GM23338 (cell line): ENCODE measurements around the gene SLC52A3. TPM values are rescaled to one million over a fixed set of nuclear protein-coding genes. Genes with fewer than 3 reads are reported as not detected.
"Not testable (repeated sequence)": the region's sequence is repeated elsewhere in the genome, so short reads cannot be mapped to it uniquely, and the experiment has no call there.

ENCODE experiments used
- ATAC-seq: fragments of 200-7000 bp; cut with Tn5 transposase; 3 replicates; pipeline ENCODE4 v1.9.1; 2020
- DNase-seq: peaks from one replicate; pipeline ENCODE4 v3.0.0-alpha.2; 2015; ENCODE audit warnings: low spot score
- H2AFZ ChIP-seq: fragments of 200-600 bp; sonication (generic); 2 replicates; pipeline ENCODE4 v1.8.0; 2016; ENCODE audit warnings: antibody characterized with exemption, mild to moderate bottlenecking, moderate library complexity
- H3F3A ChIP-seq: fragments of 200-600 bp; sonication (generic); replicated peaks from 2 replicates; pipeline ENCODE4 v1.8.0; 2017; ENCODE audit warnings: antibody characterized with exemption, mixed run types, low read depth
- H3K27ac ChIP-seq: fragments of 200-600 bp; sonication (generic); 2 replicates; pipeline ENCODE4 v1.6.1; 2016; ENCODE audit warnings: low read depth
- H3K27me3 ChIP-seq: fragments of 200-600 bp; sonication (generic); 2 replicates; pipeline ENCODE4 v1.8.0; 2016; ENCODE audit warnings: mild to moderate bottlenecking, mixed run types, moderate library complexity; ENCODE audit not compliant: insufficient read depth
- H3K36me3 ChIP-seq: fragments of 200-600 bp; sonication (generic); 2 replicates; pipeline ENCODE4 v1.8.0; 2016; ENCODE audit warnings: mild to moderate bottlenecking; ENCODE audit not compliant: insufficient read depth
- H3K4me1 ChIP-seq: fragments of 200-600 bp; sonication (generic); 2 replicates; pipeline ENCODE4 v1.8.0; 2016; ENCODE audit warnings: mild to moderate bottlenecking, moderate library complexity; ENCODE audit not compliant: insufficient read depth
- H3K4me2 ChIP-seq: fragments of 200-600 bp; sonication (generic); 2 replicates; pipeline ENCODE4 v1.7.1; 2017; ENCODE audit warnings: mixed run types
- H3K4me3 ChIP-seq: fragments of 200-600 bp; sonication (generic); 2 replicates; pipeline ENCODE4 v1.6.1; 2016; ENCODE audit warnings: mixed run types
- H3K79me2 ChIP-seq: fragments of 200-600 bp; sonication (generic); replicated peaks from 2 replicates; pipeline ENCODE4 v1.8.0; 2017; ENCODE audit warnings: mild to moderate bottlenecking; ENCODE audit not compliant: insufficient read depth
- H3K9me2 ChIP-seq: fragments of 200-600 bp; sonication (generic); 2 replicates; pipeline ENCODE4 v1.8.0; 2017; ENCODE audit not compliant: insufficient read depth
- H4K20me1 ChIP-seq: fragments of 200-600 bp; sonication (generic); replicated peaks from 2 replicates; pipeline ENCODE4 v1.8.0; 2017; ENCODE audit warnings: mild to moderate bottlenecking; ENCODE audit not compliant: insufficient read depth
- H3K27ac Mint-ChIP-seq: 2 replicates; pipeline ENCODE4 v1.8.0; 2020; ENCODE audit warnings: inconsistent platforms, mild to moderate bottlenecking, moderate library complexity, mixed read lengths
- H3K27me3 Mint-ChIP-seq: 3 replicates; pipeline ENCODE4 v1.8.0; 2022; ENCODE audit warnings: low read depth, mild to moderate bottlenecking, moderate library complexity, mixed read lengths, inconsistent platforms; ENCODE audit not compliant: insufficient read depth, poor library complexity
- H3K36me3 Mint-ChIP-seq: 3 replicates; pipeline ENCODE4 v1.8.0; 2021; ENCODE audit warnings: low read depth, mild to moderate bottlenecking, inconsistent platforms, moderate library complexity, mixed read lengths
- H3K4me1 Mint-ChIP-seq: 3 replicates; pipeline ENCODE4 v1.8.0; 2020; ENCODE audit warnings: mild to moderate bottlenecking, inconsistent platforms, mixed read lengths
- H3K4me3 Mint-ChIP-seq: 3 replicates; pipeline ENCODE4 v1.8.0; 2021; ENCODE audit warnings: moderate library complexity, mild to moderate bottlenecking, inconsistent platforms, mixed read lengths
- H3K9me3 Mint-ChIP-seq: 3 replicates; pipeline ENCODE4 v1.8.0; 2020; ENCODE audit warnings: moderate library complexity, mild to moderate bottlenecking, inconsistent platforms, mixed read lengths
- CREB1 ChIP-seq: fragments of 250-450 bp; sonication (Bioruptor Pico); IDR thresholded peaks from 2 replicates; pipeline ENCODE4 v1.5.0; 2020; ENCODE audit warnings: low read depth, mild to moderate bottlenecking, moderate library complexity
- CTCF ChIP-seq, 2 experiments: fragments of 200-600 bp in 1 of 2; sonication (generic) in 1 of 2; conservative IDR thresholded peaks; 2 replicates each; pipeline versions ENCODE4 v1.5.1 to v1.6.1; 2016 to 2017; ENCODE audit warnings: antibody characterized with exemption in 2 of 2, low read depth in 2 of 2, mild to moderate bottlenecking in 2 of 2, moderate library complexity in 1 of 2
- EZH2phosphoT487 ChIP-seq: fragments of 200-600 bp; sonication (generic); IDR thresholded peaks from one replicate; pipeline ENCODE4 v1.8.1; 2018; ENCODE audit warnings: antibody characterized with exemption; ENCODE audit not compliant: unreplicated experiment
- JUNB ChIP-seq: IDR thresholded peaks from one replicate; pipeline ENCODE4 v1.6.1; 2016; ENCODE audit warnings: antibody characterized with exemption; ENCODE audit not compliant: unreplicated experiment
- NANOG ChIP-seq: IDR thresholded peaks from 2 replicates; pipeline ENCODE4 v1.6.1; 2016; ENCODE audit warnings: antibody characterized with exemption, borderline replicate concordance
- POLR2AphosphoS5 ChIP-seq: IDR thresholded peaks from 2 replicates; pipeline ENCODE4 v1.6.1; 2016; ENCODE audit warnings: antibody characterized with exemption, low read depth
- REST ChIP-seq: IDR thresholded peaks from one replicate; pipeline ENCODE4 v1.6.1; 2018; ENCODE audit warnings: antibody characterized with exemption; ENCODE audit not compliant: unreplicated experiment
- STAT1 ChIP-seq: IDR thresholded peaks from one replicate; pipeline ENCODE4 v1.6.1; 2016; ENCODE audit warnings: antibody characterized with exemption; ENCODE audit not compliant: unreplicated experiment
- ZNF114 ChIP-seq: fragments of 250-450 bp; sonication (Bioruptor Pico); IDR thresholded peaks from 2 replicates; pipeline ENCODE4 v1.5.0; 2020; ENCODE audit warnings: mild to moderate bottlenecking, moderate library complexity
- ZNF331 ChIP-seq: fragments of 250-450 bp; sonication (Bioruptor Pico); IDR thresholded peaks from 2 replicates; pipeline ENCODE4 v1.5.0; 2020; ENCODE audit warnings: low read depth, mild to moderate bottlenecking, moderate library complexity
- polyA plus RNA-seq: library from polyadenylated mRNA; unstranded; fragments of >200 nt; fragmentation: Nextera tagmentation; extraction: Ambion mirVana; gene quantifications from 2 replicates; pipeline ENCODE4 v1.2.1, GENCODE V29; 2016
- total RNA-seq: library from RNA; depleted of rRNA; stranded (reverse); fragments of >200 nt; shearing (Covaris generic); gene quantifications from 2 replicates; pipeline ENCODE4 v1.2.3, GENCODE V29; 2014
- TF ChIP-seq, protein P1 (sequence below): IDR thresholded peaks from 2 replicates; pipeline ENCODE4 v1.6.1; 2016; ENCODE audit warnings: antibody characterized with exemption

The SLC52A3 gene
- total and polyA plus RNA-seq, 2 experiments from 2014 or later = 2.3 to 4.5 TPM

DNA sequence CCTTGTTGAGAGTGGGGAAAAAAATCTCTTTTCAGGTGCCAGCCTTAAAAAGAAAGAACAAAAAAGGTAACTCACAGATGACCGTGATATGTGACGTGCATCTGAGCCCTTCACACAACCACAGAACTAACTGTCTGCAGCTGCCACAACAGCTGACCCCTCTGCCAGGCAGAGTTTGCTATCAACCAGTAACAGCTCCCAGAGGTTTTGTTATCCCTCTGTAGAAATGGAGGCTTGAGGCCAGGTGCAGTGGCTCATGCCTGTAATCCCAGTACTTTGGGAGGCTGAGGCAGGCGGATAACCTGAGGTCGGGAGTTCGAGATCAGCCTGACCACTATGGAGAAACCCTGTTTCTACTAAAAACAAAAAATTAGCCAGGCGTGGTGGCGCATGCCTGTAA is 42.8 kb downstream of the SLC52A3 start:
- peaks cover 27% of the 10 kb centered on the region for H3K27me3 ChIP-seq
- H3F3A ChIP-seq = 0 out of 2 replicates have a peak, but pooled peaks cover 7% of the 10 kb centered on the region
- no peaks in the 10 kb centered on the region for H3K36me3 ChIP-seq
- H3K9me3 Mint-ChIP-seq = no peaks in the 10 kb centered on the region; the same call in 2 of the 3 replicates
- H3K9me2 ChIP-seq = no peaks in the 10 kb centered on the region
- no peak overlapping the region for H2AFZ ChIP-seq
- no peak for DNase-seq
- no peak overlapping the region for H3K4me2 ChIP-seq
- H3K36me3 Mint-ChIP-seq = no peaks in the 10 kb centered on the region
- peaks cover 7% of the 10 kb centered on the region; the same call in 1 of the 2 replicates for H3K4me1 ChIP-seq
- no peaks in the 10 kb centered on the region for H3K79me2 ChIP-seq
- peaks cover 18% of the 10 kb centered on the region for H3K27me3 Mint-ChIP-seq
- TF ChIP-seq ZNF114 = no peak
- TF ChIP-seq POLR2AphosphoS5 = no peak
- no peak for TF ChIP-seq NANOG
- TF ChIP-seq ZNF331 = no peak
- no peak for TF ChIP-seq REST
- no peak for TF ChIP-seq CREB1
- TF ChIP-seq, protein P1, sequence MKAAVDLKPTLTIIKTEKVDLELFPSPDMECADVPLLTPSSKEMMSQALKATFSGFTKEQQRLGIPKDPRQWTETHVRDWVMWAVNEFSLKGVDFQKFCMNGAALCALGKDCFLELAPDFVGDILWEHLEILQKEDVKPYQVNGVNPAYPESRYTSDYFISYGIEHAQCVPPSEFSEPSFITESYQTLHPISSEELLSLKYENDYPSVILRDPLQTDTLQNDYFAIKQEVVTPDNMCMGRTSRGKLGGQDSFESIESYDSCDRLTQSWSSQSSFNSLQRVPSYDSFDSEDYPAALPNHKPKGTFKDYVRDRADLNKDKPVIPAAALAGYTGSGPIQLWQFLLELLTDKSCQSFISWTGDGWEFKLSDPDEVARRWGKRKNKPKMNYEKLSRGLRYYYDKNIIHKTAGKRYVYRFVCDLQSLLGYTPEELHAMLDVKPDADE = no peak
- no peak for TF ChIP-seq STAT1
- no peak for TF ChIP-seq JUNB
- no peak for TF ChIP-seq EZH2phosphoT487
- TF ChIP-seq CTCF (conservative IDR thresholded peaks at IDR 0.05; ENCODE audit: low read depth in 2 of 2) = no peak
- H4K20me1 ChIP-seq = no peaks in the 10 kb centered on the region
- H3K27ac ChIP-seq = no peak overlapping the region
- ATAC-seq = no peak
- H3K4me3 ChIP-seq = no peak overlapping the region
- peaks cover 3% of the 10 kb centered on the region for H3K4me1 Mint-ChIP-seq
- no peak overlapping the region for H3K4me3 Mint-ChIP-seq
- H3K27ac Mint-ChIP-seq = no peak overlapping the region

DNA sequence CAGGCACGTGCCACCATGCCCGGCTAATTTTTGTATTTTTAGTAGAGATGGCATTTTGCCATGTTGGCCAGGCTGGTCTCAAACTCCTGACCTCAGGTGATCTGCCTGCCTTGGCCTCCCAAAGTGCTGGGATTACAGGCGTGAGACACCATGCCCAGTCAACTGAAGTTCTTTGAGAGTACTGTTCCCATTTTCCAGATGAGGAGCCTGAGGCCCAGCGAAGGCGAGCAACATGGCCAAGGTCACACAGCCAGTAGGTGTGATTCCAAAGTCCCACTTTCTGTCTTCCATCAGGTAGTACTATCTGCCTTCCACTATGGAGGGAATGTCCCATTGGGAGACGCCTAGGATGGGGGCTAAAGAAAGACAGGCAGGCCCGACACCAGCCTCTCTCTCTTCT is 43.5 kb downstream of the SLC52A3 start:
- not testable (repeated sequence) for H3K9me2 ChIP-seq, H3F3A ChIP-seq, DNase-seq, H3K4me2 ChIP-seq, H3K36me3 Mint-ChIP-seq, H3K27ac ChIP-seq, H3K9me3 Mint-ChIP-seq, H3K4me3 Mint-ChIP-seq, H2AFZ ChIP-seq, H4K20me1 ChIP-seq, H3K27ac Mint-ChIP-seq, ATAC-seq, H3K4me1 Mint-ChIP-seq, H3K79me2 ChIP-seq, H3K4me3 ChIP-seq, H3K36me3 ChIP-seq
- Histone ChIP-seq H3K4me1 (peaks cover 12% of the 10 kb centered on the region), H3K27me3 (peaks cover 27% of the 10 kb centered on the region)
- H3K27me3 Mint-ChIP-seq = peaks cover 20% of the 10 kb centered on the region
